Activated naive CD8-positive, alpha-beta T cell treated with anti-CD3 and anti-CD28 coated beads for 36 hours (primary cell): Measurements from ENCODE around the gene MITF. TPM values are rescaled to one million over a fixed set of nuclear protein-coding genes. Genes with fewer than 3 reads are reported as not detected.
A peak's percentile ranks its signal among the peaks of the same experiment; 100 is the strongest.

Experiments used
- DNase-seq: peaks from one replicate; pipeline ENCODE4 v3.0.0; 2021
- H3K27ac Mint-ChIP-seq: one replicate; pipeline ENCODE4 v1.8.0; 2022; ENCODE audit warnings: mild to moderate bottlenecking, moderate library complexity, mixed read lengths
- H3K27me3 Mint-ChIP-seq: one replicate; pipeline ENCODE4 v1.8.0; 2022; ENCODE audit warnings: mild to moderate bottlenecking, mixed read lengths
- H3K36me3 Mint-ChIP-seq: one replicate; pipeline ENCODE4 v1.8.0; 2021; ENCODE audit warnings: mild to moderate bottlenecking, mixed read lengths
- H3K4me1 Mint-ChIP-seq: one replicate; pipeline ENCODE4 v1.8.0; 2021; ENCODE audit warnings: mixed read lengths
- H3K4me3 Mint-ChIP-seq: one replicate; pipeline ENCODE4 v1.8.0; 2022; ENCODE audit warnings: mild to moderate bottlenecking, moderate library complexity, mixed read lengths
- H3K9me3 Mint-ChIP-seq: one replicate; pipeline ENCODE4 v1.8.0; 2022; ENCODE audit warnings: mixed read lengths
- total RNA-seq, 2 experiments: library from RNA; stranded (reverse); gene quantifications; one replicate each; pipeline ENCODE4 v1.2.3, GENCODE V29; 2021

The MITF gene
- total RNA-seq, 2 experiments from 2014 or later: 0.06 to 0.25 TPM

DNA sequence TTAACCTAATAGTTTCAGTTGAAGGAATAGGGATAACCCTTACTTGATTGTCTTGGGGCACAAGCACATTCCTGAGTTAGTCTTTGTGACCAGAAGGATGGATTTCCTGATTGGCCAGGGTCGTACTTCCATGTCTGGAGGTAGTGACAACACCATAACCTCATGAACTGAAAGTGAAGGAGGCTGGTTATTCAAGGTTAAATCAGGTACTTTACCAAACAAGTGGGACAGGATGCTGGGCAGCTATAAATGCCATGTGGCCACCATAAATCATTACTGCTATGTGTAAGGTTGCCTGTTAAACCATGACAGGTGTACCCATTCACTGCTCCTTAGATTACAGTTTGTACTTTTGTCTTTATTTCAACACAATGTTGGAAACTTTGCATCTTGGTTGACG lies 132.0 kb downstream of the MITF start:
- DNase-seq: no peak
- Mint-ChIP-seq H3K4me3 (no peak overlapping the region), H3K9me3 (no peaks in the 10 kb centered on the region), H3K36me3 (no peaks in the 10 kb centered on the region), H3K27ac (no peak overlapping the region), H3K4me1 (no peaks in the 10 kb centered on the region), H3K27me3 (peaks cover 4% of the 10 kb centered on the region)

DNA sequence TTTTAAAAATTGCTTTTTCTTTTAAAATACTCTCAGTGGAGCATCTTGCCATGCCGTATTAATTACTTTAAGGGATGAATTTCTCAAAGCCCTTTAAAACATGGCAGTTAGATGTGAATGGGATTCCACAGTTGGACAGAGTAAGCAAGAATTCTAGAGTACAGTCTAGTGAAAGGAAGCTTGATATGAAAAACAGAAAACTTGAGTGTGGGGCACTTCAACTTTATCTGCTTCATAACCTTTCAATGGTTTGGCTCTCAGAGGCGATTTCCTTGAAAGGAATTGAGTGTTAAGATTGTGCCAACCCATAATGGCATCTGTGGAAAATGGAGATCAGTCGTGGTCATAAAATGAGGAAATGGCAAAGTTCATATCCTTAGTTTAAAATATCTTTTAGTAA lies 132.6 kb downstream of the MITF start:
- Mint-ChIP-seq H3K4me3 (no peak overlapping the region), H3K36me3 (no peaks in the 10 kb centered on the region), H3K27ac (no peak overlapping the region), H3K27me3 (no peaks in the 10 kb centered on the region), H3K4me1 (no peaks in the 10 kb centered on the region), H3K9me3 (no peaks in the 10 kb centered on the region)
- no peak for DNase-seq

DNA sequence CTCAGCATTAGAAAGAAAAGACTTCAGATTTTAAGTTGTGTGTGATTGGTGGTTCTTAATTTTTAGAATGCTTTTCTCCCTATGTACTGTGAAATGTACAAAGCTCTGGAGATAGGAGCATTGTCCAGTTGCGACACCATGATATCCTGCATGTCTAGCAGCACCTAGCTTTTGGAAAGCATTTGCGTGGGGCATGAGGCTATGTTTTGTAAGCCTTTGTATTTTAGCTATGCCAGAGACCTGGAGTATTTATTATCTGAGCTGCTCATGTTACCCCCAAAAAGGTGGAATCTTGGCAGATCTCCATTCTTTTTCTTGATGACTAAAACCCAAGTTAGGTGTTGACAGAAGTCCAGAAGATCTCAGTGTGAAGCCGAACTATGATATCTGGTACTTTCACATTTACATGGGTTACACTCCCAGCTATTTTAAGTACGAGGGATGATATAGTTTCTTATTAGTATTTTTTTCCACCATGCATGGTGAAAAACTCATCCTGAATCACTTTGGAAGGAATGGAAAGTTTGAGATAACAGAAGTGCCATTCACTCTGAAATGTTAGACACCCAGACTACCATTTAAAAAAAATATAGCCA lies 133.6 kb downstream of the MITF start:
- H3K27ac Mint-ChIP-seq: no peak overlapping the region
- no peak overlapping the region for H3K4me3 Mint-ChIP-seq
- DNase-seq: no peak
- no peaks in the 10 kb centered on the region for H3K36me3 Mint-ChIP-seq
- H3K9me3 Mint-ChIP-seq: no peaks in the 10 kb centered on the region
- H3K27me3 Mint-ChIP-seq: no peaks in the 10 kb centered on the region
- H3K4me1 Mint-ChIP-seq: no peaks in the 10 kb centered on the region

DNA sequence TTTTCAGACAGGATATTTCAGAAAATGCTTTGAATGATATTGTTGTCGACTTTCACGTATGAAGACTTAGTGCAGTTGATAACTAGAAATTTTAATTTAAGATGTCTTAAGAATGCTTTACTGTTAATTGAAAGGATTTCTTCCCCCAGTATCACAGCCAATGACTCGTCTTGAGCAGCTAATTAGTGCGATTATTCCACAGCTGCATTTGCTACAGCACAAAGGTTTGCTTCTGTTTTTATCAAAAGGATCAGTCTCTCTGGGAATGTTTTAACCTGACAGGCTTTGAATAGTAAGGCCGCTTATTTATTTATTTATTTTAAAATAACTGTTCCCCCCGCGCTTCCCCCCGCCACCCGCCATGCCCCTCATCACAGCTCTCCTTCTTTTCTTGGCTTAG lies 136.8 kb downstream of the MITF start:
- H3K4me1 Mint-ChIP-seq: no peaks in the 10 kb centered on the region
- H3K27me3 Mint-ChIP-seq: no peaks in the 10 kb centered on the region
- no peak for DNase-seq
- H3K9me3 Mint-ChIP-seq: no peaks in the 10 kb centered on the region
- no peak overlapping the region for H3K27ac Mint-ChIP-seq
- H3K36me3 Mint-ChIP-seq: no peaks in the 10 kb centered on the region
- no peak overlapping the region for H3K4me3 Mint-ChIP-seq

DNA sequence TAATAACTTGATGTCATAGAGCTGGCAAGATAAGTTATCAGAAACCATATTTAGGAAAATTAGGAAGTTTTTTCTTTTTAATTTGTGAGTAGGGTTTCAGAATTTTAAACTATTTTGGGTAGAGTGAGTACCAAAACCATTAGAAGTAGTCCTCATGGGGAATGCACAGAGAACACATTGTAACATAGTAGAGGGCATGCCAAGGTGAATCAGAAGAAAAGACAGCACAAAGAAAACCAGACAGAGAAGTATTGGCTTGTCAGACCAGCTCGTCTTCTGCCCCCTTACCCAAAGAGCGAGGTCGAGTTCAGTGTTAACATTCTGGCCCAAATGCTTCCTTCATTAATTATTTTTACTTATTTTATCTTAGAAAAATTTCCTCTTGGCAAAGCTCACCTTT lies 139.0 kb downstream of the MITF start:
- H3K4me3 Mint-ChIP-seq: no peak overlapping the region
- H3K27ac Mint-ChIP-seq: no peak overlapping the region
- H3K9me3 Mint-ChIP-seq: no peaks in the 10 kb centered on the region
- peaks cover under 1% of the 10 kb centered on the region for H3K27me3 Mint-ChIP-seq
- DNase-seq: no peak
- H3K4me1 Mint-ChIP-seq: no peaks in the 10 kb centered on the region
- H3K36me3 Mint-ChIP-seq: no peaks in the 10 kb centered on the region

DNA sequence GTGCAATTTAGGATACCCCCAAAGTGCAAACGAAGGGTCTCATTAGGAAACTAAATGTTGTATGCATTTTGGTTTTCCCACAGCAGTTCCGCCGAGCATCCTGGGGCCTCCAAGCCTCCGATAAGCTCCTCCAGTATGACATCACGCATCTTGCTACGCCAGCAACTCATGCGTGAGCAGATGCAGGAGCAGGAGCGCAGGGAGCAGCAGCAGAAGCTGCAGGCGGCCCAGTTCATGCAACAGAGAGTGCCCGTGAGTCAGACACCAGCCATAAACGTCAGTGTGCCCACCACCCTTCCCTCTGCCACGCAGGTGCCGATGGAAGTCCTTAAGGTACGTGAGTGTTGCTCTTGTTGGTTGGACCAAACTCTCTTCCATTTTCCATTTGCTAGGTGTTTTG lies 139.8 kb downstream of the MITF start:
- Mint-ChIP-seq H3K27me3 (peaks cover 3% of the 10 kb centered on the region), H3K9me3 (no peaks in the 10 kb centered on the region), H3K4me1 (no peaks in the 10 kb centered on the region), H3K36me3 (no peaks in the 10 kb centered on the region), H3K27ac (no peak overlapping the region), H3K4me3 (no peak overlapping the region)
- DNase-seq: no peak

DNA sequence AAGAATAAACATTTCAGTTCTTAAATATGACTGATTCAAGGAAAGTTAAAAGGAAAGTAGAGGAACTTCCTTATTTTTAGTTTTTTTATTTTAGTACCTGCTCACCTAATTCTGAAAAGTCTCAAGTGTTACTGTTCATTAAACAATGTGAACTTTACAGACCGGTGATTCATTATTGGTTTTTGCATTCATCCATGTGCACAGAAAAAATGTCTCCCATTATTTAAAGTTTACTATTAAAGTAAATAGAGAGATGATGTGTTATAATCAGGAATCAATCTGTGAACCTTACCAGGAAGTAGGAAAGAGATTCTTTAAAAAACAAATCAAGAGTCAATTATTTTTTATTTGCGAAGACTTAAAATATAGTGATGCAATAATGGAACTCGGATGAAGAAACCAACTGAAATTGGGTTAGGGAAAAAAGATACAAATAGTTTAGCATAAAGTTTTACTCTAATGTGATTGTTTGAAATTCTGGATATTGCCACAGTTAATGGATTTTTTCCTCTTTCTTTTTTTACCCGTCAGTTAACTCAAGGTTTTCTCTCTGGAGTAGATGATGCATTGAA lies 140.9 kb downstream of the MITF start:
- Mint-ChIP-seq H3K4me1 (no peaks in the 10 kb centered on the region), H3K27ac (no peak overlapping the region), H3K27me3 (peaks cover 3% of the 10 kb centered on the region), H3K9me3 (no peaks in the 10 kb centered on the region), H3K36me3 (no peaks in the 10 kb centered on the region), H3K4me3 (no peak overlapping the region)
- no peak for DNase-seq

DNA sequence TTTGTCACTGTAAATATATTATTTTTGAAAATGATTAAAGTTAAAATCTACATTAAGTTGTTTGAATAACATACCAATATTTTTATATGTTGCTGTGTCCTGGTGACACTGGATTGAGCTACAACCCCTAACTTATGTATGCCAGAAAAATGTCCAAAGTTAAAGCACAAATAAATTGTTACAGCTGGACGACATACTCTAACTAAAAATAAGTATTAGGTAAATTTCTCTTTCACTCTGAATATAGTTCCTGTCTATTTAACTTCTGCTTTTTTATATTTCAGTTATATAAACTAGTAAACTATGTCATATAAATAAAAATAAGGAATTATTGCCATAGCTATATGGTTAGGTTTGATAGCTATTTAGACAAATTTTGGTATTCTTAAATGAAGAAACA lies 141.8 kb downstream of the MITF start:
- H3K9me3 Mint-ChIP-seq: no peaks in the 10 kb centered on the region
- no peaks in the 10 kb centered on the region for H3K36me3 Mint-ChIP-seq
- H3K27me3 Mint-ChIP-seq: peaks cover 3% of the 10 kb centered on the region
- no peak overlapping the region for H3K4me3 Mint-ChIP-seq
- H3K27ac Mint-ChIP-seq: no peak overlapping the region
- DNase-seq: no peak
- no peaks in the 10 kb centered on the region for H3K4me1 Mint-ChIP-seq

DNA sequence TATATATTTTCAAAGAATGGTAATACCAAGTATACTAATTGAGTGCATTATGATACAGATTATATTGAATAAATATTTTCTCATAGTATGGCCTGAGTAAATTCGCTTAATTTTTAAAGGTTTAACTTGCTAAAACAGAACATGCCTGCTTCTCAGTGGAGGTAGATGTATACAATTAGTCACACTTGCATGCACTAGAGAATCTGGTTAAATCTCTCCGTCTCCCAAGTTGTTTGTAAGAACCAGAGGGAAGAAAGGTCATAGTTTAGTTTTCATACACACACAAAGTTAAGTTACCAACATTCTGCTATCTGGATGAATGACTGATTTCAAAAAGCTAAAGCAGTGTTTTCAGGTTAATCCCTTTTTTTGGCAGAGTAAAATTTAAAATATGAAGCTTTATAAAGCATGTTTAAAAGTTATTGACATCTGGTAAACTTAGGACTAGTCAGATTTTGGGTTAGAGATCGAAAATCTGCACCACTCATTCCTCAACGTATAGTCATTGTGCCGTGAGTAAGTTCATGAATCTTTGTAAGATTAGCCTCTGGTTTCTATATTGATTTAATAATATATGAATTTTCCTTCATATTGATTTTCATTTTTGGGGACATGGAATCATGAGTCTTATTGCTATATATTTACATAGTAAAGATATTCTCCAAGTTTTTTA lies 142.6 kb downstream of the MITF start:
- Mint-ChIP-seq H3K4me1 (no peaks in the 10 kb centered on the region), H3K9me3 (no peaks in the 10 kb centered on the region), H3K27ac (no peak overlapping the region), H3K4me3 (no peak overlapping the region), H3K27me3 (peaks cover 3% of the 10 kb centered on the region), H3K36me3 (no peaks in the 10 kb centered on the region)
- no peak for DNase-seq

DNA sequence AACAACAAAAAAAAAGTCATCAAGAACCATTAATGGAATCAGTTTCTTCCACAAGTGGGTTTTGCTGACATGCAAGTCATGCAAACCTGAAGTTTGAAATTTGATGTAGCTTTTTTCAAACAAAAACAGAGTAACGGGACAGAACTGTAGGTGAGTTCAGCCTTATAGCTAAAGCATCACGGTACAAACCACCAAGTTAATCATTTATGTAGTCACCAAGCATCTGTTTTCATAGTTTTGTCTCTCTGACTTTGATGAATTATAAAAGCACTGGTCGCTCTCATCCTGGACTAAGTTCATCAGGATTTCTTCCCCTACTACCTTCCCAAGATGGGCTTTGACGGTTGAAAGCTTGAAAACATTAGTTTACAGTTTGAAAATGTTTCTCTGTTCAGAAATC lies 143.3 kb downstream of the MITF start:
- DNase-seq: no peak
- Mint-ChIP-seq H3K27ac (no peak overlapping the region), H3K27me3 (peaks cover 3% of the 10 kb centered on the region), H3K4me3 (no peak overlapping the region), H3K9me3 (no peaks in the 10 kb centered on the region), H3K4me1 (no peaks in the 10 kb centered on the region), H3K36me3 (no peaks in the 10 kb centered on the region)

DNA sequence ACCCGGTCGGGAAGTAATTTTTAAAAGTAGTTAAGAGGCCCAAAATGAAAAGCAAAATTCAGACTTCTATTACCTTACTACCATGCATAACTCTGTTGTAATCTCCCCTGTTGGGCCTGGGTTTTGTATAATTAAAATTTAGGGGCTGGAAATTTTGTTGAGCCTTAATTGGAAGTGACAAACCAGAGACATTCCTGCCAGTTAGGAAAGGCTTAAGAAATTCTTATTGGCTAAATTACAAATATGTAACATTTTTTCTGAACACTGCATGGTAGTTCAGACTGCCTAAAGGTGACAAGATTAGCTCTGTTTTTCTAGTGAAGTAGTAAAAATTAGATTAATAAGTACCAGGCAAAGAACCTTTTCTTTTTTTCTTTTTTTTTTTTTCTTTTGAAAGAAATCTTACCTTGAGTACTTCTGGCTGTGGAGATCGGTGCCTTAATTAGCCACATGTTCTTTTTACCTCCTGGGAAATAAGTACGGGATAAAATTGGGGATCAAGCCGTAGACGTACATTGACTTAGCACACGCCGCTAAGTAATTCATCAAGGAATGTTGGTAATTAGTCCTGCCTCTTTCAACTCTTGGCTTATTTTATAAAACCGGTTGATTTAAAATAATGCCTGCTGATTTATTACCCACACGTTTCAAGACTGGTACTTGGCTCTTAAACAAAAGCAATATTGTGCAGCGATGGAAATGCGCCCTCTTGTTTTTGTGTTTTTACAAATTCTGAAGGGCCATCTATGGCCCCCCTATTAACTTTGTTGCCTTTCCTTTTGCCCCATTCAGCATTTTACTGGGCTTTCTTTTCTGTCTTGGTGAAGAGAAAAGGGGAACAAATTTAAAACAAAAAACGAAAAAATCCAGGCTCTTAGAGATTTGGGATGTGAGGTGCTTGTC lies 149.0 kb downstream of the MITF start:
- H3K4me1 Mint-ChIP-seq: no peaks in the 10 kb centered on the region
- no peaks in the 10 kb centered on the region for H3K36me3 Mint-ChIP-seq

DNA sequence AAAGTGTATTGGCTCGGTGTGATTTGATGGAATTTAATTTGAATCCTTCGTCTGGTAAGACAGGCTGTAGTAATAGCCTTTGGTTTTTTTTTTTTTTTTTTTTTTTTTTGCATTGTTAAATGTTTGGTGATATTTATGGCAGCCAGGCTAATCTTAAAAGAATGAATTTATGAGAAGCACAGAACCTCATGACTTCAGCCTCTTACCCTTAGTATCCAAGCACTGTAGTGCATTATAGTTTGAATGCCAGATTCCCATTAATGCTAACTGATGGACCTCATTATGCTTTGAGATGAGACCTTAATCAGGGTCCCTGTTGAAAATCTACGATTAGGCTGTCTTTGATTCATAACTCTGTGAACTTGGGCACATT lies 149.7 kb downstream of the MITF start:
- no peak overlapping the region for H3K4me3 Mint-ChIP-seq
- no peak overlapping the region for H3K27ac Mint-ChIP-seq
- no peak for DNase-seq
- H3K9me3 Mint-ChIP-seq: no peaks in the 10 kb centered on the region
- no peaks in the 10 kb centered on the region for H3K36me3 Mint-ChIP-seq
- H3K4me1 Mint-ChIP-seq: no peaks in the 10 kb centered on the region
- H3K27me3 Mint-ChIP-seq: peaks cover 3% of the 10 kb centered on the region

More for the DNA sequence above, 149.0 kb downstream of the MITF start:
- Mint-ChIP-seq H3K4me3 (no peak overlapping the region), H3K27ac (no peak overlapping the region), H3K27me3 (peaks cover 5% of the 10 kb centered on the region), H3K9me3 (no peaks in the 10 kb centered on the region)
- DNase-seq: no peak

DNA sequence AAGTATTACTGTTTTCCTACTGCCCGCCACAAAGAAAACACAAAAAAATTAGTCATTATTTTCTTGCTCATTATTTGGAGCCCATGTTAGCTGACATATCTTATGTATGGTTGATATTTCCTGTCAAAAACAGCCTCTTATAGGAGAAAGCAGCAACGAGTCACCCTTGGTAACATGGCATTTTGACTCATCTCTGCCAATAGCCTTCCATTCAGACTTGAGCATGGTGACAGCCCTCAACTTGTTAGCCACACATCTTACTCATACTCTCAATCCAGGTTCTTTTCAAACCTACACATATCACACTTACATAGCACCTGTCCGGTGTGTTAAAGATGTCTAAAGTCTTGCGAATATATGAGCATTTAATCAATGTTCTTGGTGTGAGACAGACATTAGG lies 150.8 kb downstream of the MITF start:
- peak; percentile 13 for DNase-seq
- Mint-ChIP-seq H3K4me3 (no peak overlapping the region), H3K9me3 (no peaks in the 10 kb centered on the region)

DNA sequence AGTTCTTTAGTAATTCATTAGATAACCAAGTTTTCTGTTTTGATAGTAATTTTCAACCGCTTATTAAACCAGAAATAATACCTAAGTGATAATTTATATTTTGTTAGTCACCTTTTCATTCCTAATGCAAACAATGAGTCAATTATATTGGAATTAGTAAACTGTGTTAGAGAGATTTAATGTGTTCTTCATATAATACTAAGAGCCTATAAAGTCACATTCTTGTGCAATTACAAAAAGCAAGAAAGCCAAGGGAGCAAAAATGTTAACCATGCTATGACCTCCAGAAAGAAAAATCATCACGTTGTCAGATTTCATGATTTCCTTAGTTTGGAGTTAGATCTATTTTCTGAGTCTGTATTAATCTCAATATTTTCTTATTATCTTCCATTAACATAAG lies 151.4 kb downstream of the MITF start:
- H3K9me3 Mint-ChIP-seq: no peaks in the 10 kb centered on the region
- H3K27me3 Mint-ChIP-seq: peaks cover 6% of the 10 kb centered on the region
- H3K27ac Mint-ChIP-seq: no peak overlapping the region
- no peaks in the 10 kb centered on the region for H3K36me3 Mint-ChIP-seq
- H3K4me3 Mint-ChIP-seq: no peak overlapping the region
- no peaks in the 10 kb centered on the region for H3K4me1 Mint-ChIP-seq
- no peak for DNase-seq

More for the DNA sequence above, 150.8 kb downstream of the MITF start:
- no peaks in the 10 kb centered on the region for H3K36me3 Mint-ChIP-seq
- H3K27me3 Mint-ChIP-seq: peaks cover 6% of the 10 kb centered on the region
- no peak overlapping the region for H3K27ac Mint-ChIP-seq
- no peaks in the 10 kb centered on the region for H3K4me1 Mint-ChIP-seq

DNA sequence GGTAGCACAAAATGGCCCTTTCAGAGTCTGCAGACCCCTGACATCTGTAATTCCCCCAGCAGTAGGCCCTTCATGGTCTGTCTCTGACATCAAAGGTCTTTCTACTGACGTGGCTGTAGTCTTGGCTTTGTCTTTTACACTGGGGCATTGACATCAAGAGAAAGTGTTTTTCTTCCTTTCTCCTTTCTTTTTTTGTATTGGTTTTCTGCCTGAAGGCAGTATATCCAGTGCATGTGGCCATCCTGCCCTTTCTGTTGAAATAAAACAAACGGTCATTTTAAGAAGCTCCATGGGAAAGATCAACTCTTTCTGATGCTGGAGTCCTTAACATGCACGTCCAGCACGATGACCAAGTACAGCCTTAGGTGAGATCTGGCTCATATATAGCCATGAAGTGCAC lies 153.4 kb downstream of the MITF start:
- Mint-ChIP-seq H3K27ac (no peak overlapping the region), H3K9me3 (no peaks in the 10 kb centered on the region), H3K27me3 (peaks cover 6% of the 10 kb centered on the region), H3K36me3 (no peaks in the 10 kb centered on the region), H3K4me1 (no peaks in the 10 kb centered on the region), H3K4me3 (no peak overlapping the region)
- no peak for DNase-seq
